ENCODE data around the gene ZNF688. TPM values are rescaled to one million over a fixed set of nuclear protein-coding genes. Genes with fewer than 3 reads are reported as not detected.

ZNF688 gene
- total and polyA plus RNA-seq, 2 of the 13 experiments (the other 11 are each of a cell fraction or from before 2014, with no cell fraction given), result 2.4 to 5.4 TPM

DNA sequence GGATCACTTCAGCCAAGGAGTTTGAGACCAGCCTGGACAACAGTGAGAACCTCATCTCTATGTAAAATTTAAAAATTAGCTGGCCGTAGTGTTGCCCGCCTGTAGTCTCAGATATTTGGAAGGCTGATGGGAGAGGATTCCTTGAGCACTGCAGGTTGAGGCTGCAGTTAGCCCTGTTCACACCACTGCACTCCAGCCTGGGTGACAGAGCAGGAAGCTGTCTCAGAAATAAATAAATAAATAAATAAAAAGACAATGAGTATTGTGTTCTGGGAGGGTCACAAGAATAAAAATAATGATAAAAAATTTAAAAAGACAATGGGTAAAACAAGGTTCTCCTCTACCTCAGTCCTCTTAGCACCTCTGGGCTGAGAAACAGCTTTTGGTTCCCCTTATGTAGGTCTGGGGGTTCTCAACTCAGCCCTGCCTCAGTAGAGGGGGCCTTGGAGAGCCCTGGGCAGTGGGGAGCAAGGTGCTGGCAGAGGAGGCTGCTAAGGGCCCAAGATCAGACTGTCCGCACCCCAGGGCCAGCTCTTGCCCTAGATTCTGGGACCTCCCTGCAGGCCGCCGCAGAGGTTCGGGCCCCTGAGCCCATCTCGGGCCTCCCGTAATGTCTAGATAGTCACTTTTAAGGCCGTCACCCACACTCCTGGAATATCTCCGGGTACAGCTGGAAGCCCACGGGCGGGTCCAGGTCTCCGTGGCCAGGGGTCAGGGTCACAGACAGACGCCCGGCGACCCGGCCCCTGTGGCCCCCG is 16.8 kb downstream of the ZNF688 start:
- no peak for ATAC-seq
- H3K27me3 ChIP-seq (ENCODE audit: control insufficient read depth in 1 of 2, insufficient read depth in 2 of 2, low read length in 2 of 2), result no peaks in the 10 kb centered on the region
- no peaks in the 10 kb centered on the region for H4K20me1 ChIP-seq (ENCODE audit: insufficient read depth, low read length)
- no peak for FAIRE-seq
- peaks cover 50% of the 10 kb centered on the region for H3K4me1 ChIP-seq (ENCODE audit: insufficient read depth, low read length)
- no peaks in the 10 kb centered on the region for H3K9me3 ChIP-seq (ENCODE audit: low read length)
- H2AFZ ChIP-seq (ENCODE audit: low read length), result no peak overlapping the region
- peaks cover 21% of the 10 kb centered on the region for H3K79me2 ChIP-seq (ENCODE audit: insufficient read depth, low read length)
- intact Hi-C loops (cut with micrococcal nuclease; ENCODE audit: unreplicated experiment) (loop anchor here (5.0 kb wide), 1 partner anchor 43 kb away; no protein-coding TSS in a partner anchor), in situ Hi-C loops (cut with HindIII; ENCODE audit: extremely low pct_ligation_motif_present, low pct_unique_long_range_greater_than_20kb) (no loop called here)
- POLR2A ChIA-PET, result interaction anchor here (0.8 to 1.5 kb wide), 4 partner anchors 17 to 125 kb away, joined by 3 to 7 read pairs (median 4); partner anchors contain the start of genes DCTPP1 and ZNF688
- BruUV-seq (replicated peaks), result no TSS peak
- no peak overlapping the region for H3K9ac ChIP-seq (ENCODE audit: insufficient read depth, low read depth, low read length)
- H3K36me3 ChIP-seq (replicated peaks in 1 of 2; ENCODE audit: control insufficient read depth in 1 of 2, insufficient read depth in 2 of 2, low read length in 2 of 2), result peaks cover 0 to 25% of the 10 kb centered on the region in 2 experiments; a peak in 4 of 5 replicates
- no peak overlapping the region; the same call in 1 of the 2 replicates for H3K4me2 ChIP-seq (ENCODE audit: low read depth, low read length)
- WGBS (ENCODE audit: low lambda C conversion rate), result 98% methylated on average over 18 of the region's 18 CpGs
- no peak overlapping the region for H3K4me3 ChIP-seq (replicated peaks in 1 of 3; ENCODE audit: insufficient read depth in 1 of 3, low read depth in 2 of 3, low read length in 3 of 3)
- no peak overlapping the region for H3K27ac ChIP-seq (ENCODE audit: extremely low read length, insufficient read depth, low read length)
- DNase-seq (ENCODE audit: low spot score), result no peak
- CTCF ChIA-PET (ENCODE audit: low intra/inter-chr PET ratio, low total read pairs), result no interaction called here
- TF ChIP-seq ZC3H13 (CRISPR knock-in tag; IDR thresholded peaks at IDR 0.05), result 0 out of 2 replicates have a peak, but pooled peaks have one; percentile 10
- 0 out of 4 replicates have a peak, but pooled peaks of 1 of the 2 experiments have one; percentile 6 for TF ChIP-seq POLR2A (IDR thresholded peaks at IDR 0.05; ENCODE audit: insufficient read depth in 1 of 2, low read depth in 2 of 2, low read length in 2 of 2)
- TF ChIP-seq, protein P1, sequence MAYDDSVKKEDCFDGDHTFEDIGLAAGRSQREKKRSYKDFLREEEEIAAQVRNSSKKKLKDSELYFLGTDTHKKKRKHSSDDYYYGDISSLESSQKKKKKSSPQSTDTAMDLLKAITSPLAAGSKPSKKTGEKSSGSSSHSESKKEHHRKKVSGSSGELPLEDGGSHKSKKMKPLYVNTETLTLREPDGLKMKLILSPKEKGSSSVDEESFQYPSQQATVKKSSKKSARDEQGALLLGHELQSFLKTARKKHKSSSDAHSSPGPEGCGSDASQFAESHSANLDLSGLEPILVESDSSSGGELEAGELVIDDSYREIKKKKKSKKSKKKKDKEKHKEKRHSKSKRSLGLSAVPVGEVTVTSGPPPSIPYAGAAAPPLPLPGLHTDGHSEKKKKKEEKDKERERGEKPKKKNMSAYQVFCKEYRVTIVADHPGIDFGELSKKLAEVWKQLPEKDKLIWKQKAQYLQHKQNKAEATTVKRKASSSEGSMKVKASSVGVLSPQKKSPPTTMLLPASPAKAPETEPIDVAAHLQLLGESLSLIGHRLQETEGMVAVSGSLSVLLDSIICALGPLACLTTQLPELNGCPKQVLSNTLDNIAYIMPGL (CRISPR knock-in tag; IDR thresholded peaks at IDR 0.05; ENCODE audit: borderline replicate concordance in 1 of 2, low read depth in 1 of 2), result no peak
- no peak for TF ChIP-seq ZNF292 (CRISPR knock-in tag; IDR thresholded peaks at IDR 0.05; ENCODE audit: borderline replicate concordance, low read depth)
- TF ChIP-seq, protein P2, sequence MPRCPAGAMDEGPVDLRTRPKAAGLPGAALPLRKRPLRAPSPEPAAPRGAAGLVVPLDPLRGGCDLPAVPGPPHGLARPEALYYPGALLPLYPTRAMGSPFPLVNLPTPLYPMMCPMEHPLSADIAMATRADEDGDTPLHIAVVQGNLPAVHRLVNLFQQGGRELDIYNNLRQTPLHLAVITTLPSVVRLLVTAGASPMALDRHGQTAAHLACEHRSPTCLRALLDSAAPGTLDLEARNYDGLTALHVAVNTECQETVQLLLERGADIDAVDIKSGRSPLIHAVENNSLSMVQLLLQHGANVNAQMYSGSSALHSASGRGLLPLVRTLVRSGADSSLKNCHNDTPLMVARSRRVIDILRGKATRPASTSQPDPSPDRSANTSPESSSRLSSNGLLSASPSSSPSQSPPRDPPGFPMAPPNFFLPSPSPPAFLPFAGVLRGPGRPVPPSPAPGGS (CRISPR knock-in tag; IDR thresholded peaks at IDR 0.05), result 0 out of 2 replicates have a peak, but pooled peaks have one; percentile 31
- TF ChIP-seq, protein P3, sequence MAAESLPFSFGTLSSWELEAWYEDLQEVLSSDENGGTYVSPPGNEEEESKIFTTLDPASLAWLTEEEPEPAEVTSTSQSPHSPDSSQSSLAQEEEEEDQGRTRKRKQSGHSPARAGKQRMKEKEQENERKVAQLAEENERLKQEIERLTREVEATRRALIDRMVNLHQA (CRISPR knock-in tag; IDR thresholded peaks at IDR 0.05), result no peak

Measured in HepG2 (cell line).